ENCODE measurements around the gene CAMTA1.

- TF ChIP-seq CTCF (IDR thresholded peaks at IDR 0.05), result no peak
- TF ChIP-seq POLR2A (IDR thresholded peaks at IDR 0.05), result no peak
Observed at GRCh38 chr1:7490576-7490975, 705.3 kb downstream of the CAMTA1 start.

All from prostate gland (tissue), 2 donors.